Gastrocnemius medialis (tissue), 4 donors: ENCODE results near the gene LSM11.
"Not testable (repeated sequence)": the region's sequence is repeated elsewhere in the genome, so short reads cannot be mapped to it uniquely, and the experiment has no call there.

Experiments
- CTCF ChIP-seq, 5 experiments: fragments of 450-650 bp in 3 of 5; fragments of 200-600 bp in 2 of 5; sonication (generic) in 2 of 5; IDR thresholded peaks in 4 of 5; conservative IDR thresholded peaks in 1 of 5; 1 replicate in 4 of 5; 2 replicates in 1 of 5; pipeline ENCODE4 v1.5.1; 2016 to 2019; ENCODE audit warnings: antibody characterized with exemption in 5 of 5, mild to moderate bottlenecking in 3 of 5, moderate library complexity in 3 of 5
- POLR2A ChIP-seq, 2 donors: fragments of 450-650 bp; IDR thresholded peaks; one replicate each; pipeline ENCODE4 v1.6.1; 2017; ENCODE audit warnings: antibody characterized with exemption in 2 of 2, mild to moderate bottlenecking in 2 of 2, moderate library complexity in 2 of 2

GRCh38 chr5:157722895-157723294, 20.6 kb upstream of the LSM11 start:
- TF ChIP-seq CTCF (IDR thresholded peaks at IDR 0.05 in 4 of 5, conservative IDR thresholded peaks at IDR 0.05 in 1 of 5); POLR2A (IDR thresholded peaks at IDR 0.05): not testable (repeated sequence)
